22Rv1 (cell line): ENCODE data around the gene TIGD2.

Experiments used
- CTCF ChIP-seq: fragments of 450-650 bp; IDR thresholded peaks from 2 replicates; pipeline ENCODE4 v1.5.1; 2017; ENCODE audit warnings: mild to moderate bottlenecking
- ZFX ChIP-seq: fragments of 450-650 bp; IDR thresholded peaks from 2 replicates; pipeline ENCODE4 v1.6.1; 2017; ENCODE audit warnings: antibody characterized with exemption, borderline replicate concordance

GRCh38 chr4:89134775-89135319, 23.5 kb downstream of the TIGD2 start:
- TF ChIP-seq CTCF (no peak), ZFX (no peak)
